Endothelial cell (in vitro differentiated cells): ENCODE measurements around the gene DDX39A. TPM values are rescaled to one million over a fixed set of nuclear protein-coding genes. Genes with fewer than 3 reads are reported as not detected.
"Not testable (repeated sequence)": the region's sequence is repeated elsewhere in the genome, so short reads cannot be mapped to it uniquely, and the experiment has no call there.

Experiments
- DNase-seq: peaks from one replicate; pipeline ENCODE4 v3.0.0; 2021; ENCODE audit warnings: low spot score
- H3K27ac Mint-ChIP-seq: one replicate; pipeline ENCODE4 v1.8.0; 2021; ENCODE audit warnings: mixed read lengths, inconsistent platforms; ENCODE audit not compliant: unreplicated experiment
- H3K27me3 Mint-ChIP-seq: one replicate; pipeline ENCODE4 v1.8.0; 2021; ENCODE audit warnings: mild to moderate bottlenecking, moderate library complexity, mixed read lengths, inconsistent platforms; ENCODE audit not compliant: unreplicated experiment
- H3K36me3 Mint-ChIP-seq: one replicate; pipeline ENCODE4 v1.8.0; 2021; ENCODE audit warnings: mild to moderate bottlenecking, low read depth, mixed read lengths, inconsistent platforms; ENCODE audit not compliant: unreplicated experiment
- H3K4me1 Mint-ChIP-seq: one replicate; pipeline ENCODE4 v1.8.0; 2021; ENCODE audit warnings: mild to moderate bottlenecking, mixed read lengths, inconsistent platforms; ENCODE audit not compliant: unreplicated experiment
- H3K4me3 Mint-ChIP-seq: one replicate; pipeline ENCODE4 v1.8.0; 2021; ENCODE audit warnings: mild to moderate bottlenecking, mixed read lengths, inconsistent platforms; ENCODE audit not compliant: unreplicated experiment
- H3K9me3 Mint-ChIP-seq: one replicate; pipeline ENCODE4 v1.8.0; 2021; ENCODE audit warnings: mixed read lengths, inconsistent platforms; ENCODE audit not compliant: unreplicated experiment
- total RNA-seq: library from RNA; stranded (reverse); fragmentation: NEBNext Ultra II Directional; extraction: Animal tissue kit (Norgen Biotek cat#: 25700); gene quantifications from one replicate; pipeline ENCODE4 v1.2.1, GENCODE V29; 2021; ENCODE audit not compliant: unreplicated experiment
- TF ChIP-seq, protein P1 (sequence below): fragments of 200-600 bp; sonication (generic); IDR thresholded peaks from one replicate; pipeline ENCODE4 v1.5.0; 2021; ENCODE audit warnings: antibody characterized with exemption; ENCODE audit not compliant: unreplicated experiment

DDX39A gene
- total RNA-seq, 1 donor from 2014 or later: 81.1 TPM

DNA sequence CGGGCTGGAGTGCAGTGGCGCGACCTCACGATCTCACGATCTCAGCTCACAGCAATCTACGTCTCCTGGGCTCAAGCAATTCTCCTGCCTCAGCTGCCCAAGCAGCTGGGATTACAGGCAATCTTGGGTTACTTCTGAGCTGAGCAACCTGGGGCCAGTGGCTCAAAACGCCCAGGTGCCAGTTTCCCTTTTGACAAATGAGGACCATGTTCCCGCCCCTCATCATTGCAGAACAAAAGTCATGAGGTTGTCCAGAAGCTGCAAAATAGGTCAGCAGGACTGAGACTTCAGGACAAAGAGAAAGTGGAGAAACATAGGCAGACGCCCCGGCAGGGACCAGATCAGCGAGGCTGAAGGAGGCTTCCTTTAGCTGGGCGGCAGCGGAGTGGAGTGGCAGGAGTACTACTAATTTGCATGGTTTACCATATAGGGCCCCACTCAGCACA lies 41.2 kb downstream of the DDX39A start:
- TF ChIP-seq, protein P1, sequence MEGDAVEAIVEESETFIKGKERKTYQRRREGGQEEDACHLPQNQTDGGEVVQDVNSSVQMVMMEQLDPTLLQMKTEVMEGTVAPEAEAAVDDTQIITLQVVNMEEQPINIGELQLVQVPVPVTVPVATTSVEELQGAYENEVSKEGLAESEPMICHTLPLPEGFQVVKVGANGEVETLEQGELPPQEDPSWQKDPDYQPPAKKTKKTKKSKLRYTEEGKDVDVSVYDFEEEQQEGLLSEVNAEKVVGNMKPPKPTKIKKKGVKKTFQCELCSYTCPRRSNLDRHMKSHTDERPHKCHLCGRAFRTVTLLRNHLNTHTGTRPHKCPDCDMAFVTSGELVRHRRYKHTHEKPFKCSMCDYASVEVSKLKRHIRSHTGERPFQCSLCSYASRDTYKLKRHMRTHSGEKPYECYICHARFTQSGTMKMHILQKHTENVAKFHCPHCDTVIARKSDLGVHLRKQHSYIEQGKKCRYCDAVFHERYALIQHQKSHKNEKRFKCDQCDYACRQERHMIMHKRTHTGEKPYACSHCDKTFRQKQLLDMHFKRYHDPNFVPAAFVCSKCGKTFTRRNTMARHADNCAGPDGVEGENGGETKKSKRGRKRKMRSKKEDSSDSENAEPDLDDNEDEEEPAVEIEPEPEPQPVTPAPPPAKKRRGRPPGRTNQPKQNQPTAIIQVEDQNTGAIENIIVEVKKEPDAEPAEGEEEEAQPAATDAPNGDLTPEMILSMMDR: no peak
- peaks cover 12% of the 10 kb centered on the region for H3K4me1 Mint-ChIP-seq
- H3K4me3 Mint-ChIP-seq: no peak overlapping the region
- H3K27ac Mint-ChIP-seq: no peak overlapping the region
- H3K9me3 Mint-ChIP-seq: no peaks in the 10 kb centered on the region
- DNase-seq: no peak
- H3K36me3 Mint-ChIP-seq: no peaks in the 10 kb centered on the region
- H3K27me3 Mint-ChIP-seq: no peaks in the 10 kb centered on the region

DNA sequence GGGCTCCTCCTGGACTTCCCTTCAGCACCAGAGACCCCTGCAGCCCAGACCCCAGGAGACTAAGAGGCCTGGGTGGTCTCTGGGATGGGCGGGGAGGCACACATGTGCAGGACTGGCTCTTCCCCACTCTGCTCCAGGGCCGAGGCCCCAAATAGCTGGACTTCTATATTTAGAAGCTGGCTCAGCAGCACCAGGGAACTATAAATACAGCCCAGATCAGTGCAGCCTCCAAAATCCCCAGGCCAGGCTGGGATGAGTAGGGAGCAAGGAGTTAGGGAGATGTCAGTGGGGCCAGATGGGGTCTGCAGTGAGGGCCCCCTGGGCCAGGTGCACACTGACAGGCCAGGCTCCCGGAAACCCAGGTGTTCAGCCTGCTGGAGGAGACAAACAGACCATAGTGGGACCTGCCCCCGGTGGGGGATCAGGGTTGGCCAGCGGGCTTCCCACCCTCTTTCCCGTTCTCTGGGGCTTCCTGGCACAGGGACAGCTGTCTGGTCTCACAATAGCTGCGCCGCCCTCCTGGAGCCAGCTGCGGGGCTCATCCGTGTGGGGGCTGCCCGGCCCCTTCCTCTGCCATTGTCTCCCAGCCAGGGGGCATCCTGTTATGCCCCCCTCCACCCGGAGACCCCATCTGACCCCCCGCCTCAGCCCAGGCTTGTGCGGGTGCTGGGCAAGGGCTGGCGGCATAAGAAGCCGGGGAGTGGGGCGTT lies 43.4 kb downstream of the DDX39A start:
- TF ChIP-seq, protein P1: no peak
- Mint-ChIP-seq H3K9me3 (no peaks in the 10 kb centered on the region), H3K4me1 (peaks cover 16% of the 10 kb centered on the region), H3K36me3 (no peaks in the 10 kb centered on the region), H3K27me3 (peaks cover 3% of the 10 kb centered on the region), H3K27ac (peak overlapping the region; percentile 57), H3K4me3 (no peak overlapping the region)
- no peak for DNase-seq

DNA sequence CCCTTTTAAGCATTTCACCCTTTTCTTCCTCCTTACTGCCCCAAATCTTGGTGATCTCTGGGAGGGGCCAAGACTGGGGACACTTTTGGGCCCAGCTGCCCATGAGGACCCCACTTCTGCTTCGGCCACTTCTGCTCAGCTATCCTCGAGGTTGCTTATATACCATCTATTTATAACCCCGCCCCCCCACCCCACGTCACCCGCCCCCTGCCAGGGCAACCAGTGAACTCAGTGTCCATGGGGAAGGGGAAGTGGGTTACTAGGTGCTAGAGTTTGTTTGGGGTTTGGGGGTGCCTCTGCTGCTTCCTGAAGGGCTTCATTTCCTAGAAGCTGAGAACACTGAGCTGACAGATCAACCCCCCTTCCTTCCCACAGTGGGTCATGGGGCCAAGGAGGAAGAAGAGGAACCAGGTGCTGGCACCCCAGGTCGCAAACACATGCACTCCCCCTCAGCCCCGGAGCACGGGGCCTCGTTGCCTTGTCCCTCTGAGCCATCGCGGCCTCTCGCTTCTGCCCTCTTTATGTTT lies 44.0 kb downstream of the DDX39A start:
- H3K27ac Mint-ChIP-seq: peak overlapping the region; percentile 57
- peaks cover 18% of the 10 kb centered on the region for H3K4me1 Mint-ChIP-seq
- no peak for DNase-seq
- H3K4me3 Mint-ChIP-seq: no peak overlapping the region
- TF ChIP-seq, protein P1: no peak
- no peaks in the 10 kb centered on the region for H3K36me3 Mint-ChIP-seq
- H3K9me3 Mint-ChIP-seq: no peaks in the 10 kb centered on the region
- H3K27me3 Mint-ChIP-seq: peaks cover 3% of the 10 kb centered on the region

DNA sequence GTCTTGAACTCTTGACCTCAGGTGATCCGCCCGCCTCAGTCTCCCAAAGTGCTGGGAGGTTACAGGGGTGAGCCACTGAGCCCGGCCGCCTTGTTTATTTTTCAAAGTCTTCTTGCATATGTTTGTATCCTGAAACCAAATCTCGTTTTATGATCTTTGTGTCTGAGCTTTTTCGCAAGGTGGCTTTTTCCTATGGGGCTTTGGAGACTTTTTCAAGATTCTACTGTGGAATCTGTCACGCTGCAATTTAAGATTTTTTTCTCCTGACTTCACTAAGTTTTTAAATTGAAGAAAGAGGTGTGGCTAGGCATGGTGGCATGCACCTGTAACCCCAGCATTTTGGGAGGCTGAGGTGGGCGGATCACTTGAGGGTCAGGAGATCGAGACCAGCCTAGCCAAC lies 44.8 kb downstream of the DDX39A start:
- not testable (repeated sequence) for H3K9me3 Mint-ChIP-seq, H3K27ac Mint-ChIP-seq, H3K27me3 Mint-ChIP-seq, H3K4me3 Mint-ChIP-seq, DNase-seq, H3K36me3 Mint-ChIP-seq
- peaks cover 20% of the 10 kb centered on the region for H3K4me1 Mint-ChIP-seq

DNA sequence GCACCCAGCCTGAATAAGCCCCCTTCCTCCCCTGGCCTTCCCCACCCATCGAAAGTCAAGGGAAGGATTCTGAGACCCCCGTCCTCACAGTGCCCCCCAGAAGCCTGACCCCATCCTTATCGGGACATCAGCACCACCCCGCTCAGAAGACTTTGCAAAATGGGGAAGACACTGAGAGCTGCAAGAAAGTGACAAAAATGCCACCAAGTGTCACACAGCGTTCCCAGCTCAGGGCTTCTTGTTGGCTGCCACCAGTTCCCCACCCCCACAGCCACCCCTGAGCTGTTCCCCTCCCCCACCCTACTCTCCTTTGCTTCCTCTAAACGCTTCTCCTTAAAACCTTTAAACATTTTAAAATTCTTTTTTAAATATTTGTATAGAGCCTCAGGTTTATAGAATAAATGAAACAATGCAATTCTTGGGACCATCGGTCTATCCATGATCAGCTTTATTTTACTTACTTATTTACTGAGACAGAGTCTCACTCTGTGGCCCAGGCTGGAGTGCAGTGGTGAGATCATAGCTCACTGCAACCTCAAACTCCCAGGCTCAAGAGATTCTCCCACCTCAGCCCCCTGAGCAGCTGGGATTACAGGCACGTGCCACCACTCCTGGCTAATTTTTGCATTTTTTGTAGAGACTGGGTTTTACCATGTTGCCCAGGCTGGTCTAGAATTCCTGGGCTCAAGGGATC lies 46.6 kb downstream of the DDX39A start:
- H3K4me1 Mint-ChIP-seq: peaks cover 11% of the 10 kb centered on the region
- DNase-seq, H3K27ac Mint-ChIP-seq, H3K27me3 Mint-ChIP-seq, H3K4me3 Mint-ChIP-seq, H3K9me3 Mint-ChIP-seq, H3K36me3 Mint-ChIP-seq: not testable (repeated sequence)
